ENCODE measurements around the gene MATCAP1. TPM values are rescaled to one million over a fixed set of nuclear protein-coding genes. Genes with fewer than 3 reads are reported as not detected.
A peak's percentile ranks its signal among the peaks of the same experiment; 100 is the strongest.

Gene MATCAP1
- total and polyA plus RNA-seq, 4 experiments from 2014 or later = 1.8 to 9.0 (median 5.8) TPM

DNA sequence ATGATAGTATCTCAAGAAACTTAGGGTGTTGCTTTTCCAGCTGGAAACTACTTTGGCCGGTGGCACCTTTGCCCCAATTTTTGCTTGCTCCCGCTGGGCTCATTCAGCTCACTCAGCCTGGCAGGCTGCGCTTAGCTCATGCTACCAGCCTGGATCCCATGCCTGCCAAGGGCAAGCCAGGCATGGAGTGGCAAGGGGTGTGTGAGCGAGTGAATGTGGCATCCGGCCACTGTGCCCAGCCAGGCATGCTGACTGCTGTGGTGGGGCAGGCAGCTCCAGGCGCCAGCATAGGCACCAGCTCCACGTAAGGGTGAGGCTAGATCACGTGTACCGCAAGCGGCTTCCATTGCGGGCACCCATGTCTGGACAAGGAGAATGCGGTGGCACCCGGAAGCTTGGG is 42.4 kb downstream of the MATCAP1 start:
- ChIA-PET CTCF (ENCODE audit: partially characterized antibody) (interaction anchor here (0.7 to 1.7 kb wide), 6 partner anchors 9 to 124 kb away, joined by 3 to 6 read pairs (median 4); no protein-coding TSS in a partner anchor), POLR2A (ENCODE audit: partially characterized antibody) (interaction anchor here (1.3 to 1.4 kb wide), 2 partner anchors 10 to 14 kb away, joined by 4 read pairs; partner anchors contain the start of gene B3GNT9)
- Mint-ChIP-seq H3K36me3 (peaks cover 32 to 59% of the 10 kb centered on the region in 2 donors), H3K9me3 (no peaks in the 10 kb centered on the region), H3K27me3 (no peaks in the 10 kb centered on the region), H3K4me1 (no peaks in the 10 kb centered on the region), H3K27ac (no peak overlapping the region), H3K4me3 (no peak overlapping the region)
- H3K36me3 ChIP-seq (ENCODE audit: insufficient read depth, low read length) = peaks cover 41% of the 10 kb centered on the region
- H3K9me3 ChIP-seq (ENCODE audit: control insufficient read depth in 1 of 2, low read length in 2 of 2) = no peaks in the 10 kb centered on the region
- H3K27me3 ChIP-seq (ENCODE audit: insufficient read depth, low read length) = no peaks in the 10 kb centered on the region
- no peaks in the 10 kb centered on the region for H3K4me1 ChIP-seq (ENCODE audit: insufficient read depth, low read length)
- H3K4me3 ChIP-seq (ENCODE audit: low read length in 2 of 2) = no peak overlapping the region
- DNase-seq = no peak
- intact Hi-C loops (cut with micrococcal nuclease) = no loop called here
- H3K27ac ChIP-seq (ENCODE audit: low read depth, low read length) = no peak overlapping the region

DNA sequence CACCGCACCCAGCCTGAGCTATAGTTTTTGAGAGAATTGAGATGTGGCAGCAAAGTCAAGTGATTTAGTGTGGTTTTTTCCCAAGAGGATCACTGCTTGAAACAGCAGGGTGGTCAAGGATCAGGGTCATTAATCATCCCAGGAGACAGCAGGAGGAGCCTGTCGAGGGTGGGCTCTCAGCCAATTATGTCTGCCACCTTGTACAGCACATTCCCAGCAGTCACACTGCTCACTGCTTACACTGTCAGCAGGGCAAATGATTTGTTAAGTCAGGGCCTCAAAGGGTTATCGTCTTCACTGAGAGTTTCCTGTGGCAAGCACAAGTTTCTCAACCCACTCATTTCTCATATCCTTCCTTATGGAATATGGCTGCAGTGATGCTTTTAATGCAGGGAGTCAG is 46.2 kb downstream of the MATCAP1 start:
- H3K4me3 ChIP-seq (ENCODE audit: low read length in 2 of 2) = no peak overlapping the region
- ChIA-PET POLR2A (ENCODE audit: partially characterized antibody) (interaction anchor here (1.0 kb wide), 1 partner anchor 17 kb away, joined by 3 read pairs; no protein-coding TSS in a partner anchor), CTCF (ENCODE audit: partially characterized antibody) (interaction anchor here (2.0 kb wide), 1 partner anchor 20 kb away, joined by 4 read pairs; no protein-coding TSS in a partner anchor)
- H3K4me1 ChIP-seq (ENCODE audit: insufficient read depth, low read length) = no peaks in the 10 kb centered on the region
- no peak overlapping the region for H3K27ac ChIP-seq (ENCODE audit: low read depth, low read length)
- Mint-ChIP-seq H3K9me3 (no peaks in the 10 kb centered on the region), H3K27me3 (no peaks in the 10 kb centered on the region), H3K4me1 (no peaks in the 10 kb centered on the region), H3K27ac (peak overlapping the region in 2 of 7 donors; percentile 29 to 61), H3K36me3 (peaks cover 39 to 51% of the 10 kb centered on the region in 2 donors), H3K4me3 (no peak overlapping the region)
- no peaks in the 10 kb centered on the region for H3K9me3 ChIP-seq (ENCODE audit: control insufficient read depth in 1 of 2, low read length in 2 of 2)
- no peak for DNase-seq
- peaks cover 44% of the 10 kb centered on the region for H3K36me3 ChIP-seq (ENCODE audit: insufficient read depth, low read length)
- intact Hi-C loops (cut with micrococcal nuclease) = no loop called here
- H3K27me3 ChIP-seq (ENCODE audit: insufficient read depth, low read length) = no peaks in the 10 kb centered on the region

DNA sequence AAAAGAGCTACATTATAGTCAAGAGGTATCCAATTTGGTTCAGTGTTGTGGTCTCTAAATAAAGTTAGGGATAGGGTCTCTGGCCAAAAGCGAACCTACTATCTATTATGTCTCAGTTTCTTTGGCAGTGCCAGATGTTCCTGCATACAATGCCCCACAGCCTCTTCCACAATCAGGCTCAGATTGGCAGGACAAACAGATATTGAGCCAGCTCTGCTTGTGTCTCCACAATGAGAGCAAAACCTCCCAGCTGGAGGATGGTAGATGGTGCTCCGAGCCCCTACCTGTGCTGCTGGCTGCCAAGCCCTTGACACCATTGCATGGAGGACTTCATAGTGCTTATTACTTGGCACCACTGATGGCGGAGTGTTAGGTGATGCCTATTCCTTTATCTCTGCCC is 54.3 kb downstream of the MATCAP1 start:
- intact Hi-C loops (cut with micrococcal nuclease) = no loop called here
- Mint-ChIP-seq H3K4me1 (no peaks in the 10 kb centered on the region), H3K27me3 (no peaks in the 10 kb centered on the region), H3K36me3 (peaks cover 33 to 62% of the 10 kb centered on the region in 2 donors), H3K9me3 (no peaks in the 10 kb centered on the region), H3K27ac (peak overlapping the region in 2 of 7 donors; percentile 23 to 52), H3K4me3 (no peak overlapping the region)
- no peak overlapping the region for H3K27ac ChIP-seq (ENCODE audit: low read depth, low read length)
- no peaks in the 10 kb centered on the region for H3K27me3 ChIP-seq (ENCODE audit: insufficient read depth, low read length)
- ChIA-PET CTCF (ENCODE audit: partially characterized antibody) (interaction anchor here (1.0 to 2.2 kb wide), 3 partner anchors 10 to 28 kb away, joined by 3 to 8 read pairs (median 3); no protein-coding TSS in a partner anchor), POLR2A (ENCODE audit: partially characterized antibody) (interaction anchor here (1.0 kb wide), 1 partner anchor 26 kb away, joined by 3 read pairs; no protein-coding TSS in a partner anchor)
- no peaks in the 10 kb centered on the region for H3K4me1 ChIP-seq (ENCODE audit: insufficient read depth, low read length)
- no peak overlapping the region for H3K4me3 ChIP-seq (ENCODE audit: low read length in 2 of 2)
- DNase-seq = no peak
- no peaks in the 10 kb centered on the region for H3K9me3 ChIP-seq (ENCODE audit: control insufficient read depth in 1 of 2, low read length in 2 of 2)
- H3K36me3 ChIP-seq (ENCODE audit: insufficient read depth, low read length) = peaks cover 23% of the 10 kb centered on the region

DNA sequence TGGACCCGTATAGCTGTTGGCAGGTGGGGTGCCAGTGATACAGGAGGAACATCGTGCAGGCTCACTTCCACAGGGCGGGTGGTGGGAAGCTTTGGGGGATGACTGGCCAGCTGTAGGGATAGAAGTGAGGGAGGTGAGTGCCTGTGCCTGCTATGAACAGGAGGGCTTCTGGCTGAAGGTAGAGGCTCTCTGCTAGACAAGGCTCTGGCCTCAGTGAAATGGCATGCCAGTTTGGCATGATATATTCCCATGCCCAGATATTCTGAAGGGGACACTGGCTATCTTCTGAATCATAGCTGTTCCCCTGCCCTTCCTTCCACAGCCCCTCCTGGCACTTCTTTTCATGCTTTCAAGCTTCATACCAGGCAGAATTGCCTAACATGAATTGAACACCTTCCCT is 54.9 kb downstream of the MATCAP1 start:
- intact Hi-C loops (cut with micrococcal nuclease) = no loop called here
- H3K9me3 ChIP-seq (ENCODE audit: control insufficient read depth in 1 of 2, low read length in 2 of 2) = no peaks in the 10 kb centered on the region
- Mint-ChIP-seq H3K4me3 (no peak overlapping the region), H3K9me3 (no peaks in the 10 kb centered on the region), H3K27me3 (no peaks in the 10 kb centered on the region), H3K36me3 (peaks cover 28 to 62% of the 10 kb centered on the region in 2 donors), H3K4me1 (no peaks in the 10 kb centered on the region), H3K27ac (peak overlapping the region in 3 of 7 donors; percentile 36 to 62 (median 40))
- no peaks in the 10 kb centered on the region for H3K4me1 ChIP-seq (ENCODE audit: insufficient read depth, low read length)
- H3K36me3 ChIP-seq (ENCODE audit: insufficient read depth, low read length) = peaks cover 22% of the 10 kb centered on the region
- no peak overlapping the region for H3K4me3 ChIP-seq (ENCODE audit: low read length in 2 of 2)
- no peaks in the 10 kb centered on the region for H3K27me3 ChIP-seq (ENCODE audit: insufficient read depth, low read length)
- ChIA-PET CTCF (ENCODE audit: partially characterized antibody) (interaction anchor here (0.6 to 2.2 kb wide), 4 partner anchors 11 to 261 kb away, joined by 3 to 8 read pairs (median 4); no protein-coding TSS in a partner anchor), POLR2A (ENCODE audit: partially characterized antibody) (interaction anchor here (1.0 kb wide), 1 partner anchor 26 kb away, joined by 3 read pairs; no protein-coding TSS in a partner anchor)
- no peak for DNase-seq
- H3K27ac ChIP-seq (ENCODE audit: low read depth, low read length) = no peak overlapping the region

DNA sequence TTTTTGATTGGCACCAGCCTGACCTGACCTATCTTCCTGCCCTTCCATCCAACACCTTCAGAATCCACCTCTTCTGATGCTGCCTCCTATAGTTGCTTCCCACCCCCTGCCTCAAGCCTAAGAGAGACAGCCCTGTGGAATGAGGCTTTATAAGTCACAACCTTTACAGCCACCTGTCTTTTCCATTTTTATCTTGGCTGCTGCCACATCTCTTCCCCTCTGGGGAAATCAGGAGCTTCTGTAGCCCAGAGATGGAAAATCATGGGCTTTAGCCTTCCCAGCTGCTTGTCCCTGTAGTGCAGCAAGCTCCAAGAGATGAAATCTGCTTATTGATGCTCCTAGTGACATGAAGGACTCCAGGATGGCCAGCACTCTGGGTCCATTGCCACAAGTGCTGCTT is 55.3 kb downstream of the MATCAP1 start:
- Mint-ChIP-seq H3K9me3 (no peaks in the 10 kb centered on the region), H3K36me3 (peaks cover 31 to 65% of the 10 kb centered on the region in 2 donors), H3K4me1 (no peaks in the 10 kb centered on the region), H3K27me3 (no peaks in the 10 kb centered on the region), H3K4me3 (no peak overlapping the region), H3K27ac (peak overlapping the region in 3 of 7 donors; percentile 36 to 63 (median 57))
- Histone ChIP-seq H3K27me3 (ENCODE audit: insufficient read depth, low read length) (no peaks in the 10 kb centered on the region), H3K4me3 (ENCODE audit: low read length in 2 of 2) (no peak overlapping the region), H3K9me3 (ENCODE audit: control insufficient read depth in 1 of 2, low read length in 2 of 2) (no peaks in the 10 kb centered on the region), H3K4me1 (ENCODE audit: insufficient read depth, low read length) (no peaks in the 10 kb centered on the region), H3K36me3 (ENCODE audit: insufficient read depth, low read length) (peaks cover 26% of the 10 kb centered on the region), H3K27ac (ENCODE audit: low read depth, low read length) (no peak overlapping the region)
- intact Hi-C loops (cut with micrococcal nuclease) = no loop called here
- CTCF ChIA-PET (ENCODE audit: partially characterized antibody) = interaction anchor here (0.6 to 2.2 kb wide), 4 partner anchors 11 to 261 kb away, joined by 3 to 8 read pairs (median 4); no protein-coding TSS in a partner anchor
- no peak for DNase-seq
- POLR2A ChIA-PET (ENCODE audit: partially characterized antibody) = no interaction called here

Small RNAs within 50 kb of the gene (microRNA-seq; reads per million reads assigned to microRNA genes)
- gene MIR328 (ENCODE audit: borderline microRNAs expressed, borderline number of aligned reads, borderline replicate concordance) = 116 reads per million, percentile 70 among the genes with 10 or more reads in this experiment

Other genes starting within 250 kb of the MATCAP1 start
- 10 to 100 TPM; 72.7 to 75.0 TPM for gene CIAO2B, start 249.6 kb downstream of the MATCAP1 start, total RNA-seq
- gene CIAO2B, start 249.6 kb downstream of the MATCAP1 start, polyA plus RNA-seq = 100 to 1,000 TPM; 128 to 150 TPM
- gene CES2, start 248.4 kb downstream of the MATCAP1 start, total RNA-seq = 10 to 100 TPM; 46.5 to 51.0 TPM
- gene CES2, start 248.4 kb downstream of the MATCAP1 start, polyA plus RNA-seq = 10 to 100 TPM; 25.4 to 30.4 TPM
- gene CES3, start 222.7 kb downstream of the MATCAP1 start, total RNA-seq = under 1 TPM; 0.32 to 0.61 TPM
- not detected for gene CES3, start 222.7 kb downstream of the MATCAP1 start, polyA plus RNA-seq
- gene CES4A, start 195.4 kb downstream of the MATCAP1 start, total RNA-seq = 10 to 100 TPM; 19.8 to 21.9 TPM
- 10 to 100 TPM in 1 of 2 donors, 1 to 10 TPM in 1; 4.1 to 12.2 TPM for gene CES4A, start 195.4 kb downstream of the MATCAP1 start, polyA plus RNA-seq
- 100 to 1,000 TPM; 112 TPM for gene CBFB, start 154.8 kb downstream of the MATCAP1 start, total RNA-seq
- 100 to 1,000 TPM; 102 to 108 TPM for gene CBFB, start 154.8 kb downstream of the MATCAP1 start, polyA plus RNA-seq
- gene PHAF1, start 74.0 kb downstream of the MATCAP1 start, total RNA-seq = 10 to 100 TPM; 22.2 to 22.7 TPM
- 10 to 100 TPM in 1 of 2 donors, 1 to 10 TPM in 1; 7.5 to 16.1 TPM for gene PHAF1, start 74.0 kb downstream of the MATCAP1 start, polyA plus RNA-seq
- 10 to 100 TPM; 10.0 to 10.4 TPM for gene B3GNT9, start 33.0 kb downstream of the MATCAP1 start, total RNA-seq
- 10 to 100 TPM; 10.0 to 11.8 TPM for gene B3GNT9, start 33.0 kb downstream of the MATCAP1 start, polyA plus RNA-seq
- 100 to 1,000 TPM; 161 to 173 TPM for gene TRADD, start 24.1 kb downstream of the MATCAP1 start, total RNA-seq
- 100 to 1,000 TPM; 221 to 285 TPM for gene TRADD, start 24.1 kb downstream of the MATCAP1 start, polyA plus RNA-seq
- gene FBXL8, start 24.0 kb downstream of the MATCAP1 start, total RNA-seq = 10 to 100 TPM; 69.9 to 76.2 TPM
- gene FBXL8, start 24.0 kb downstream of the MATCAP1 start, polyA plus RNA-seq = 10 to 100 TPM; 19.2 to 26.5 TPM
- 10 to 100 TPM; 93.6 to 98.7 TPM for gene HSF4, start 19.2 kb downstream of the MATCAP1 start, total RNA-seq
- gene HSF4, start 19.2 kb downstream of the MATCAP1 start, polyA plus RNA-seq = under 1 TPM in 1 of 2 donors, not detected in 1; 0.37 TPM
- gene NOL3, start 13.4 kb downstream of the MATCAP1 start, total RNA-seq = 10 to 100 TPM in 1 of 2 experiments, 1 to 10 TPM in 1; 9.6 to 12.5 TPM
- 1 to 10 TPM; 1.3 to 1.7 TPM for gene NOL3, start 13.4 kb downstream of the MATCAP1 start, polyA plus RNA-seq
- gene EXOC3L1, start 6.2 kb upstream of the MATCAP1 start, total RNA-seq = not detected
- gene EXOC3L1, start 6.2 kb upstream of the MATCAP1 start, polyA plus RNA-seq = under 1 TPM in 1 of 2 donors, not detected in 1; 0.21 TPM
- gene E2F4, start 8.2 kb upstream of the MATCAP1 start, total RNA-seq = 10 to 100 TPM; 87.3 to 91.3 TPM
- 10 to 100 TPM; 53.6 to 81.1 TPM for gene E2F4, start 8.2 kb upstream of the MATCAP1 start, polyA plus RNA-seq
- 10 to 100 TPM; 10.1 to 10.6 TPM for gene ELMO3, start 15.2 kb upstream of the MATCAP1 start, total RNA-seq
- not detected for gene ELMO3, start 15.2 kb upstream of the MATCAP1 start, polyA plus RNA-seq
- gene TMEM208, start 43.2 kb upstream of the MATCAP1 start, total RNA-seq = 10 to 100 TPM; 35.5 to 35.7 TPM
- gene TMEM208, start 43.2 kb upstream of the MATCAP1 start, polyA plus RNA-seq = 10 to 100 TPM; 84.3 to 99.1 TPM
- 10 to 100 TPM; 56.0 to 63.3 TPM for gene FHOD1, start 63.5 kb upstream of the MATCAP1 start, total RNA-seq
- gene FHOD1, start 63.5 kb upstream of the MATCAP1 start, polyA plus RNA-seq = 1 to 10 TPM; 3.3 to 5.9 TPM
- gene SLC9A5, start 65.0 kb upstream of the MATCAP1 start, total RNA-seq = 1 to 10 TPM; 1.7 to 2.1 TPM
- gene SLC9A5, start 65.0 kb upstream of the MATCAP1 start, polyA plus RNA-seq = under 1 TPM in 1 of 2 donors, not detected in 1; 0.09 TPM
- 10 to 100 TPM; 17.3 to 24.0 TPM for gene PLEKHG4, start 95.6 kb upstream of the MATCAP1 start, total RNA-seq
- 1 to 10 TPM; 4.3 to 4.9 TPM for gene PLEKHG4, start 95.6 kb upstream of the MATCAP1 start, polyA plus RNA-seq
- not detected for gene KCTD19, start 142.8 kb upstream of the MATCAP1 start, total RNA-seq
- under 1 TPM in 1 of 2 donors, not detected in 1; 0.10 TPM for gene KCTD19, start 142.8 kb upstream of the MATCAP1 start, polyA plus RNA-seq
- not detected for gene LRRC36, start 142.9 kb upstream of the MATCAP1 start, total RNA-seq
- gene LRRC36, start 142.9 kb upstream of the MATCAP1 start, polyA plus RNA-seq = not detected
- gene TPPP3, start 209.5 kb upstream of the MATCAP1 start, total RNA-seq = not detected
- not detected for gene TPPP3, start 209.5 kb upstream of the MATCAP1 start, polyA plus RNA-seq
- gene ZDHHC1, start 232.5 kb upstream of the MATCAP1 start, total RNA-seq = not detected
- gene ZDHHC1, start 232.5 kb upstream of the MATCAP1 start, polyA plus RNA-seq = not detected
- not detected for gene HSD11B2, start 247.2 kb upstream of the MATCAP1 start, total RNA-seq
- gene HSD11B2, start 247.2 kb upstream of the MATCAP1 start, polyA plus RNA-seq = under 1 TPM in 1 of 2 donors, not detected in 1; 0.29 TPM